Esophagus muscularis mucosa (tissue), 4 donors: Measurements from ENCODE around the gene CRISPLD2.

Source experiments
- EP300 ChIP-seq: sonication (generic); formaldehyde crosslinking; IDR thresholded peaks from one replicate; pipeline ENCODE4 v1.6.1; 2017; ENCODE audit warnings: antibody characterized with exemption
- POLR2A ChIP-seq: fragments of 450-650 bp; IDR thresholded peaks from one replicate; pipeline ENCODE4 v1.6.1; 2017; ENCODE audit warnings: antibody characterized with exemption, moderate library complexity, mild to moderate bottlenecking, low read depth
- POLR2AphosphoS5 ChIP-seq, 2 donors: sonication (generic); formaldehyde crosslinking; IDR thresholded peaks; one replicate each; pipeline ENCODE4 v1.6.1; 2017; ENCODE audit warnings: antibody characterized with exemption in 2 of 2
- TF ChIP-seq, protein P1 (sequence below), 3 experiments: fragments of 200-600 bp in 2 of 3; fragments of 450-650 bp in 1 of 3; sonication (generic) in 2 of 3; IDR thresholded peaks; one replicate each; pipeline ENCODE4 v1.5.1; 2017 to 2019; ENCODE audit warnings: antibody characterized with exemption in 3 of 3, mild to moderate bottlenecking in 2 of 3, moderate library complexity in 1 of 3

DNA sequence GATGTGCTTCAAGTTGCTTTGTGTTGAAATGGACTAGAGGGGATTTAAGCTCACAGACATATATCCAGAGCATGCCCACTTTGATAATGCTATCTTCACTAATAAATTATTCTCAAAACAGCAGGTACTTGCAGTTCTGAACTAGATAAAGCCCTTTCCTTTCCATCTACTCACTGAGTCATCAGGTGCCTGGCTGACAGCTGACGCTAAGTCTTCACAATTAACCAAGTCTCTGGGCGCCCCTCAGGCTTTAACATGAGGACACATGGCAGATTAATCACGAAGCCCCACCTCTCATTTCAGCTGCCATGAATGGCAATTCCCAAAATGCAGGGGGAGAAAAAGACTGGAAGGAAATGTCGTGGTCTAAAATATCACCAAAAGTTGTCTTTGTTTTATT lies 29.5 kb upstream of the CRISPLD2 start:
- TF ChIP-seq, protein P1, sequence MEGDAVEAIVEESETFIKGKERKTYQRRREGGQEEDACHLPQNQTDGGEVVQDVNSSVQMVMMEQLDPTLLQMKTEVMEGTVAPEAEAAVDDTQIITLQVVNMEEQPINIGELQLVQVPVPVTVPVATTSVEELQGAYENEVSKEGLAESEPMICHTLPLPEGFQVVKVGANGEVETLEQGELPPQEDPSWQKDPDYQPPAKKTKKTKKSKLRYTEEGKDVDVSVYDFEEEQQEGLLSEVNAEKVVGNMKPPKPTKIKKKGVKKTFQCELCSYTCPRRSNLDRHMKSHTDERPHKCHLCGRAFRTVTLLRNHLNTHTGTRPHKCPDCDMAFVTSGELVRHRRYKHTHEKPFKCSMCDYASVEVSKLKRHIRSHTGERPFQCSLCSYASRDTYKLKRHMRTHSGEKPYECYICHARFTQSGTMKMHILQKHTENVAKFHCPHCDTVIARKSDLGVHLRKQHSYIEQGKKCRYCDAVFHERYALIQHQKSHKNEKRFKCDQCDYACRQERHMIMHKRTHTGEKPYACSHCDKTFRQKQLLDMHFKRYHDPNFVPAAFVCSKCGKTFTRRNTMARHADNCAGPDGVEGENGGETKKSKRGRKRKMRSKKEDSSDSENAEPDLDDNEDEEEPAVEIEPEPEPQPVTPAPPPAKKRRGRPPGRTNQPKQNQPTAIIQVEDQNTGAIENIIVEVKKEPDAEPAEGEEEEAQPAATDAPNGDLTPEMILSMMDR (IDR thresholded peaks at IDR 0.05), result no peak
- no peak for TF ChIP-seq POLR2A
- no peak for TF ChIP-seq EP300
- TF ChIP-seq POLR2AphosphoS5 (IDR thresholded peaks at IDR 0.05), result no peak
